ENCODE data around the gene PIK3CD. TPM values are rescaled to one million over a fixed set of nuclear protein-coding genes. Genes with fewer than 3 reads are reported as not detected.
A peak's percentile ranks its signal among the peaks of the same experiment; 100 is the strongest.

Gene PIK3CD
- total RNA-seq, 1 donor from 2014 or later: 1.8 TPM

GRCh38 chr1:9689011-9689706 lies 37.6 kb downstream of the PIK3CD start:
- Mint-ChIP-seq H3K4me1 (ENCODE audit: unreplicated experiment) (no peaks in the 10 kb centered on the region), H3K36me3 (no peaks in the 10 kb centered on the region), H3K9me3 (no peaks in the 10 kb centered on the region), H3K4me3 (peak overlapping the region; percentile 87), H3K27me3 (peaks cover 61% of the 10 kb centered on the region), H3K27ac (no peak overlapping the region)
- peak; percentile 88 for DNase-seq (ENCODE audit: extremely low spot score, unreplicated experiment)
- no peak for TF ChIP-seq CTCF (conservative IDR thresholded peaks at IDR 0.05)

- peak overlapping the region; percentile 57 for H3K27ac Mint-ChIP-seq
- TF ChIP-seq CTCF (conservative IDR thresholded peaks at IDR 0.05): no peak
- H3K36me3 Mint-ChIP-seq: no peaks in the 10 kb centered on the region
- peaks cover 61% of the 10 kb centered on the region for H3K27me3 Mint-ChIP-seq
- DNase-seq (ENCODE audit: extremely low spot score, unreplicated experiment): no peak
- no peaks in the 10 kb centered on the region for H3K4me1 Mint-ChIP-seq (ENCODE audit: unreplicated experiment)
- peak overlapping the region; percentile 90 for H3K4me3 Mint-ChIP-seq
- no peaks in the 10 kb centered on the region for H3K9me3 Mint-ChIP-seq
Measured at GRCh38 chr1:9689971-9690381, 38.4 kb downstream of the PIK3CD start.

- Mint-ChIP-seq H3K4me1 (ENCODE audit: unreplicated experiment) (no peaks in the 10 kb centered on the region), H3K27me3 (peaks cover 60% of the 10 kb centered on the region), H3K27ac (peak overlapping the region; percentile 57), H3K36me3 (no peaks in the 10 kb centered on the region), H3K4me3 (peak overlapping the region; percentile 90), H3K9me3 (no peaks in the 10 kb centered on the region)
- no peak for TF ChIP-seq CTCF (conservative IDR thresholded peaks at IDR 0.05)
- DNase-seq (ENCODE audit: extremely low spot score, unreplicated experiment): no peak
Measured at GRCh38 chr1:9690440-9691107, 39.0 kb downstream of the PIK3CD start.

- Mint-ChIP-seq H3K27me3 (peaks cover 55% of the 10 kb centered on the region), H3K4me3 (peak overlapping the region; percentile 10), H3K9me3 (no peaks in the 10 kb centered on the region), H3K36me3 (no peaks in the 10 kb centered on the region), H3K27ac (no peak overlapping the region), H3K4me1 (ENCODE audit: unreplicated experiment) (no peaks in the 10 kb centered on the region)
- no peak for TF ChIP-seq CTCF (conservative IDR thresholded peaks at IDR 0.05)
- no peak for DNase-seq (ENCODE audit: extremely low spot score, unreplicated experiment)
Measured at GRCh38 chr1:9691108-9691445, 39.5 kb downstream of the PIK3CD start.

GRCh38 chr1:9691691-9692090 lies 40.2 kb downstream of the PIK3CD start:
- H3K9me3 Mint-ChIP-seq: no peaks in the 10 kb centered on the region
- no peak for TF ChIP-seq CTCF (conservative IDR thresholded peaks at IDR 0.05)
- peaks cover 51% of the 10 kb centered on the region for H3K27me3 Mint-ChIP-seq
- no peak for DNase-seq (ENCODE audit: extremely low spot score, unreplicated experiment)
- no peaks in the 10 kb centered on the region for H3K4me1 Mint-ChIP-seq (ENCODE audit: unreplicated experiment)
- peak overlapping the region; percentile 10 for H3K4me3 Mint-ChIP-seq
- no peaks in the 10 kb centered on the region for H3K36me3 Mint-ChIP-seq
- H3K27ac Mint-ChIP-seq: no peak overlapping the region

Measured in type B pancreatic cell (in vitro differentiated cells).